Measurements from ENCODE around the gene CLPTM1L. TPM values are rescaled to one million over a fixed set of nuclear protein-coding genes. Genes with fewer than 3 reads are reported as not detected.
"Not testable (repeated sequence)": the region's sequence is repeated elsewhere in the genome, so short reads cannot be mapped to it uniquely, and the experiment has no call there.

The CLPTM1L gene
- total RNA-seq, 1 donor from 2014 or later: 84.8 TPM

DNA sequence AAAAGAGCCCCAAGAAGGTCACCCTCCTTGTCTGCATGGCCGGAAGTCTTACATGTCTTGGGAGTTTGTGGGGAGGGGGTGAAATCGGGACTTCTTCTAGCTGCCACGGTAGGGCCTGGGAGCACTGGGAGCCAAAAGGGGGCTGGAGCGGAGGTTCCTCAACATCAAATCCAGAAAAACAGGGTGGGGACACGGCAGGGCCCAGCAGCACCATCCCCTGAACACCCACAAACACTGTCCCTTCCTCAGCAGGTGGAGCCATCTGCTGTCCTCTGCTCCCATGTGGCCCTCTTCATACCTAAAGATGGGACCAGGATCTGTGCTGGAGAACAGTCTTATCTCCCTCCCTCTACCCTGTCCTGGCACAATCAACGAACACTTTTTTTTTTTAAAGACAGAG lies 52.8 kb downstream of the CLPTM1L start:
- H3K36me3 Mint-ChIP-seq: no peaks in the 10 kb centered on the region
- H3K27me3 Mint-ChIP-seq: peaks cover 33% of the 10 kb centered on the region
- TF ChIP-seq CTCF (conservative IDR thresholded peaks at IDR 0.05): no peak
- peaks cover 5% of the 10 kb centered on the region for H3K4me1 Mint-ChIP-seq (ENCODE audit: unreplicated experiment)
- peaks cover 5% of the 10 kb centered on the region for H3K9me3 Mint-ChIP-seq
- DNase-seq (ENCODE audit: extremely low spot score, unreplicated experiment): no peak
- H3K27ac Mint-ChIP-seq: no peak overlapping the region
- H3K4me3 Mint-ChIP-seq: peak overlapping the region; percentile 45

DNA sequence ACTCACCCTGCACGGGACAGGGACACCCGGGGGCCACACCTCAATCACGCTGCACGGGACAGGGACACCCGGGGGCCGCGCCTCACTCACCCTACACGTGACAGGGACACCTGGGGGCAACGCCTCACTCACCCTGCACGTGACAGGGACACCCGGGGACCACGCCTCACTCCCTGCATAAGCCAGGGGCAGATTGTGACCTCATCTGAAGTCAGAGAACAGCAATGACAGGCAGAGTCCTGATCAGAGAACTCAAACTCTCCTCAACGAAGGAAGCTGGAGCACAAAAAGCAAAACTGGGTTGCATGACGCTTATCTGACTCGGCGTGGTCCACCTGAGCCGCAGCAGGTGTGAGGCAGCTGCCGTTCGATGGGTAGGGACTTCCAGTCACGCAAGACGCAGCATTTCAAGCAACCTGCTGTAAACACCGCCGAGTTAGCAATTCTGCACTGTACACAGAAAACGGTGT lies 53.3 kb downstream of the CLPTM1L start:
- Mint-ChIP-seq H3K9me3 (peaks cover 5% of the 10 kb centered on the region), H3K27ac (no peak overlapping the region), H3K4me3 (peak overlapping the region; percentile 45), H3K36me3 (no peaks in the 10 kb centered on the region), H3K4me1 (ENCODE audit: unreplicated experiment) (peaks cover 5% of the 10 kb centered on the region), H3K27me3 (peaks cover 28% of the 10 kb centered on the region)
- no peak for TF ChIP-seq CTCF (conservative IDR thresholded peaks at IDR 0.05)
- DNase-seq (ENCODE audit: extremely low spot score, unreplicated experiment): no peak

DNA sequence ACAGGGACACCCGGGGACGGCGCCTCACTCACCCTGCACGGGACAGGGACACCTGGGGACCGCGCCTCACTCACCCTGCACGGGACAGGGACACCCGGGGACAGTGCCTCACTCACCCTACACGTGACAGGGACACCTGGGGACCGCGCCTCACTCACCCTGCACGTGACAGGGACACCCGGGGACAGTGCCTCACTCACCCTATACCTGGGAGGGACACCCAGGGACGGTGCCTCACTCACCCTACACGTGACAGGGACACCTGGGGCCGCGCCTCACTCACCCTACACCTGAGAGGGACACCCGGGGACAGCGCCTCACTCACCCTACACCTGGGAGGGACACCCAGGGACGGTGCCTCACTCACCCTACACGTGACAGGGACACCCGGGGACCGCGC lies 53.9 kb downstream of the CLPTM1L start:
- not testable (repeated sequence) for H3K36me3 Mint-ChIP-seq; DNase-seq (ENCODE audit: extremely low spot score, unreplicated experiment); H3K4me3 Mint-ChIP-seq; H3K9me3 Mint-ChIP-seq; H3K27ac Mint-ChIP-seq; H3K4me1 Mint-ChIP-seq (ENCODE audit: unreplicated experiment)
- peaks cover 21% of the 10 kb centered on the region for H3K27me3 Mint-ChIP-seq

GRCh38 chr5:1289559-1289958 lies 55.3 kb downstream of the CLPTM1L start:
- peaks cover 20% of the 10 kb centered on the region for H3K27me3 Mint-ChIP-seq
- not testable (repeated sequence) for H3K4me1 Mint-ChIP-seq (ENCODE audit: unreplicated experiment); H3K27ac Mint-ChIP-seq; H3K9me3 Mint-ChIP-seq; H3K4me3 Mint-ChIP-seq; H3K36me3 Mint-ChIP-seq; DNase-seq (ENCODE audit: extremely low spot score, unreplicated experiment)

DNA sequence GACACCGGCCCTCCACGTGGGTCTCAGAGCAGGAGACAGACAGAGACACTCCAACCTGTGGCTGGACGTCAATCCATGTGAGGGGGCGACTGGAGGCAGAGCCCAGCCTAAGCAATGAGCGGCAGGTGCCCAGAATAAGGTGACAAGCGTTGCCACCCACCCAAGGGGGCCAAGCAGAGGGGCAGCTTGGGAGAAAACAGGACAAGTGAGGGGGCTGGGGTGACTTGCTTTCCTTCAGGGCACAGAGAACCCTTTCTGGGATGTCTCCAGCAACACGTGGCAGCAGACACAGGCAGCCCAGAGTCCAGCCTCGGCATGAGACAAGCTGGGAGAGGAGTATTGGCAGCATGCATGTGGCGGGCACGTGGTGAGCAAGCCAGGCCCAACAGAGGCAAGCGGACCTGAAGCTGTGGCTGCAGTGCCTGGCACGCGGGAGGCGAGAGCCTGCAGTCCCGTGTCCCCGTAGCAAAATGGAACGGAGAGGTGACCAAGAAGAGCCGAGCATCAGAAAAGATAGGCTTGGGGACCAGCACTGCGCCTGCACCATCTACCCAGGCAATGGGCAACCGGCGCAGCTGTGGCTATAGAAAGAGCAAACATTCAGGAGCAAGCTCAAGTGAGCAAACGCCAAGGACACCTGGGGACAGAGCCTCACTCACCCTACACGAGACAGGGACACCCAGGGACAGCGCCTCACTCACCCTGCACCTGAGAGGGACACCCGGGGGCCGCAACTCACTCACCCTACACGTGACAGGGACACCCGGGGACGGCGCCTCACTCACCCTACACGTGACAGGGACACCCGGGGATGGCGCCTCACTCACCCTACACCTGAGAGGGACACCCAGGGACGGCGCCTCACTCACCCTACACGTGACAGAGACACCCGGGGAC lies 56.2 kb downstream of the CLPTM1L start:
- H3K27ac Mint-ChIP-seq: no peak overlapping the region
- H3K4me3 Mint-ChIP-seq: no peak overlapping the region
- no peak for DNase-seq (ENCODE audit: extremely low spot score, unreplicated experiment)
- H3K9me3 Mint-ChIP-seq: peaks cover 5% of the 10 kb centered on the region
- no peak for TF ChIP-seq CTCF (conservative IDR thresholded peaks at IDR 0.05)
- no peaks in the 10 kb centered on the region for H3K4me1 Mint-ChIP-seq (ENCODE audit: unreplicated experiment)
- no peaks in the 10 kb centered on the region for H3K36me3 Mint-ChIP-seq
- H3K27me3 Mint-ChIP-seq: peaks cover 19% of the 10 kb centered on the region

DNA sequence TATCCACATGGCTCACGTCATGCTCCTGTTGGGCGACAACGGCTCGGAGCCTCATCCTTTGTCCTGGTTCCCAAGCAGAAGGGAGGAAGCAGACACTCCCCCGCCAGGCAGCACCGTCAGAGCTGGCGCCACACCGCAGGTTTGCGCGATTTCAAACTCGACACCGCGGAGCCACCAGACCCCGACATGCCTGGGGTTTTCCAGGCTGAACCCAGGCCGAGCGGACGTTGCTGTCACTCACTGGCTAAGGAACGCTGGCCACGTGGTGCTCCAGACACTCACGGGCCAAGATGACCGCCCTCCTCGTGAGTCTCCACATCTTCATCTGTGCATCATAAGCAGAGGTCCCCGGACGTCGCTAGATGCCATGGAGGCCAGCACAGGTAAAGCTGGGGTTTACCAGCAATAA lies 59.0 kb downstream of the CLPTM1L start:
- Mint-ChIP-seq H3K4me3 (no peak overlapping the region), H3K9me3 (peaks cover 5% of the 10 kb centered on the region), H3K27me3 (peaks cover 4% of the 10 kb centered on the region), H3K4me1 (ENCODE audit: unreplicated experiment) (no peaks in the 10 kb centered on the region), H3K36me3 (no peaks in the 10 kb centered on the region), H3K27ac (no peak overlapping the region)
- TF ChIP-seq CTCF (conservative IDR thresholded peaks at IDR 0.05): no peak
- peak; percentile 67 for DNase-seq (ENCODE audit: extremely low spot score, unreplicated experiment)

Measured in type B pancreatic cell (in vitro differentiated cells).